NCI-H1105 treated with DMSO at 0.1 percent for 48 hours (cell line): ENCODE data around the gene CDC25B.

Experiments used
- DNase-seq: peaks from one replicate; lab custom pipeline; 2025; lab: John Stamatoyannopoulos, UW

CDC25B gene

DNA sequence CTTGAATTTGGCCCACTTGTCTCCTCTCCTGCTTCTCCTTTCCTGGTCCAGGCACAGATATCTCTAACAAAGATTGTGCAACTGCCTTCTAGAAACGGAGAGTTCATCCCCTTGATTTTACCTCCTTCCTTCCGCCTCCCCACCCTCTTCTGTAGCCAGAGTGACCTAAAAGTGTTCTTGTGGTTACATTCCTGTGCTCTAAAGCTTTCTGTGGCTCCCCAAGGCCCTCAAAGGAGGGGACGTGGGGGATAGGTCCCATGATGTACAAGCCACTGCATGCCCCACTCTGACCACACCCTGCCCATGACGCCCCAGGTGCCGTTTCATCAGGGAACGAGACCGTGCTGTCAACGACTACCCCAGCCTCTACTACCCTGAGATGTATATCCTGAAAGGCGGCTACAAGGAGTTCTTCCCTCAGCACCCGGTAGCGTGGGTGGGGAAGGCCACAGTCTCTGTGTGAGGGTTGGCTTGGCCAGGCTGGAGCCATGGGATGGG lies 8.2 kb downstream of the CDC25B start:
- DNase-seq, result no peak

GRCh38 chr20:3804781-3805180 lies 8.7 kb downstream of the CDC25B start:
- no peak for DNase-seq

DNA sequence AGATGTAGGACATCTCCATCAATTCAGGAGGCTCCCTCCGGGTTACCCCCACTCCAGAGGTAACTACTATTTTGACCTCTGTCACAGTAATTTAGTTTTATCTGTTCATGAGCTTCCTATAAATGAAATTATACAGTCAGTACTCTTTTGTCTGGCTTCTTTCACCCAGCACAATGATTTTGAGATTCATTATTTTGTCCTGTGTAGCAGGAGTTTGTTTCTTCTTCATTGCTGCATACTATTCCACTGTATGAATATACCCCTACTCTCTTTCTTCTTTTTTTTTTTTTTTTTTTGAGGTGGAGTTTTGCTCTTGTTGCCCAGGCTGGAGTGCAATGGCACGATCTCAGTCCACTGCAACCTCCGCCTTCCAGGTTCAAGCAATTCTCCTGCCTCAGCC lies 12.4 kb downstream of the CDC25B start:
- DNase-seq, result no peak

DNA sequence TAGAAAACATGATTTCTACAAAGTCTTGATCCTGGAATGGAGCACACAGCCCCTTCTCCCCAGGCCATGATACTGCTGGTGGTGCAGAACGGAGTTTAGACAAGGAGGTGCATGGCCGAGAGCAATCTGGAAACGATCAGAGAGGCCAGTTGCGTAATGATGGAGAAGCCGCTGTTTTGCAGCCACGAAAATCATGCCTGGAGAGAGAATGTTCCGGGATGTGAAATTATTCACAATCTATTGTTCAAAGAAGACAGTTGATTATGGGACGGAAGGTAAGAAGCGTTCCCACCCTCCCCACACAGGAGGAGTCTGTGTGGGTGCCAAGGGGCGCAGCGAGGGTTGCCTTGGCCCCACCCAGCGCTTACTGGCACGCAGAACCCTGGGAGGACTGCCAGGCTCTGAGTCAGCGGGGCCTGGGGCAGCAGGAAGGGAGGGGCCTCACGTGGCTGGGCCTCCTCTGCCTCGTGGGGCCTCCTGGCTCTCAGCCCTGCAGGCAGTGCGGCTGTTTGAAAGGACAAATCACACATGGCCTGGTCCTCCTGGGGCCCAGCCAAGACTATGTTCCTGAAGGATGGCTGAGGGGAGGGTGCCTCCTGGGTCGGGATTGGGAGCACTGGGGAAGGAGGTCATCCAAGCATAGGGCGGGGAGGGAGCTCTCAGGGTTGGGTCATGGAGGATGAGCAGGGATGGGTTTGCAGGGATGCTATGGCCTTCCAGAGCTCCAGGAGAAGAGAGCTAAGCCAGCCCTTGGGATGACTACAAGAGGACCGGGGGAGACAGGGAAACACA lies 15.6 kb downstream of the CDC25B start:
- peak; percentile 92 for DNase-seq

GRCh38 chr20:3812259-3812681 lies 16.2 kb downstream of the CDC25B start:
- DNase-seq, result no peak

- DNase-seq, result no peak
Observed at GRCh38 chr20:3812975-3813847, 17.1 kb downstream of the CDC25B start.

GRCh38 chr20:3813848-3814581 lies 17.9 kb downstream of the CDC25B start:
- no peak for DNase-seq

DNA sequence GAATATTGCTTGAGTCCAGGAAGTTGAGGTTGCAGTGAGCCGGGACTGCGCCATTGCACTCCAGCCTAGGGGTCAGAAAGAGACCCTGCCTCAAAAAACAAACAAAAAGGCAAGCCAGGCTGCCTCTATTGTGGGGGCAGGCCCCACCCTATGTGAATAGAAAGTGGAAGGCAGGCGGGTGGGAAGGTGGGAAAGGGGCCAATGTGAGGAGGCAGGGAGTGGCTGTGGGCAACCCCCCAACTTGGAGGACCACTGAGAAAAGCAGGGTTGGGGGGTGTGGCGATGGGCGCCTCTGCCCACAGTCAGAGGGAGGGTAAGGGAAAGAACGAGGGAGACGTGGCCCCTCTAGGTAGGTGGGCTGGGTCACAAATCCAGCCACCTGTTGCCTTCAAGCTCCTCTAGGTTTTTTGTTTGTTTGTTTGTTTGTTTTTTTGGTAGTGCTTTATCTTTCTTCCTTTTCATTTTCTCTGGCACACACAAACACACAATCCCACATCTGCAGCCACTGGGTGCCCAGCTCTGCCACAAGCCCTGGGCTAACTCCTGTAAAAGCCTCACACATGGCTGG lies 18.9 kb downstream of the CDC25B start:
- no peak for DNase-seq

- no peak for DNase-seq
Observed at GRCh38 chr20:3815703-3816315, 19.7 kb downstream of the CDC25B start.

- DNase-seq, result peak; percentile 37
Observed at GRCh38 chr20:3818155-3819151, 22.3 kb downstream of the CDC25B start.

- no peak for DNase-seq
Observed at GRCh38 chr20:3819411-3820047, 23.4 kb downstream of the CDC25B start.

DNA sequence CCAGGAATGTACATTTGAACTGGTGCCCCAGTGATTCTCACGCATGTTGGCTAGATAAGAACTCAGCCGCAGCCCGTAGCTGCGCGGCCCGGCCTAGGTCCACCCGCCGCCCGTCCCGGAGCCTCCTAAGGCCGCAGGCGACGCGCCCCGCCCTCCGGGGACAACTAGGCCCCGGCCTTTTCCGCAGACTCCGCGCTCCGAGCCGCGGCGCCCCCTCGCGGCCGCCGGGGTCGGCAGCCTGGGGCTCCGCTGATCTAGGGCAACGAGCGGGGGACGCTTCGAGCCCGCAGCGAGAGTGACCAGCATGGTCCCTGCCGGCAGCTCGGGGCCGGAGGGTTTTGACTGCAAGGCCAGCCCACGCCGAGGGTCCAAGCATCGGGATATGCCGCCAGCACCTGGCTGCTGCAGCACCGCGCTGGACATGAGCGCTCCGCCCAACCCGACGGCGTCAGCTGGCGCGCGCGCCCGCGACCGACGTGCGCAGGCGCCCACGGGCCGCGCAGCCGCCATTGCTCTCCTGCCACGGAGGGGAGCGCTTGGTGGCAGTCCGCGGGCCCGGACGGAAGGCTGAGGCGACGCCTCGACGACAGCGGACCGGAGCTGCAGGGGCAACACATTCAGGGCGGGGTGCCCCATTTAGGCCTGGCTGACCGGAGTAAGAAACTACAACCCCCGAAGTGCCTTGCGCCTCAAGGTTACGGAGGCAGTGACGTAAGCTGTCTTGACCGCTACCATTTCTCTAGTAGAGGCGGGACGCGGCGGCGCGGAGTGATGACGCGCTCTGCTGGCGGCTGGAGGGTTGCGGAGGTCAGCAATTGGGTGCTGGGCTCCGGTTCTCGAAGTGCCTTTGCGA lies 24.2 kb downstream of the CDC25B start, which contains the start of gene AP5S1:
TSS of gene AP5S1 (plus strand) at position 500 of the 853 bp plus-strand sequence. CDS start 1,571 bp downstream, outside the sequence.
- DNase-seq, result peak; percentile 95

GRCh38 chr20:3820901-3821727 lies 25.0 kb downstream of the CDC25B start:
- no peak for DNase-seq

DNA sequence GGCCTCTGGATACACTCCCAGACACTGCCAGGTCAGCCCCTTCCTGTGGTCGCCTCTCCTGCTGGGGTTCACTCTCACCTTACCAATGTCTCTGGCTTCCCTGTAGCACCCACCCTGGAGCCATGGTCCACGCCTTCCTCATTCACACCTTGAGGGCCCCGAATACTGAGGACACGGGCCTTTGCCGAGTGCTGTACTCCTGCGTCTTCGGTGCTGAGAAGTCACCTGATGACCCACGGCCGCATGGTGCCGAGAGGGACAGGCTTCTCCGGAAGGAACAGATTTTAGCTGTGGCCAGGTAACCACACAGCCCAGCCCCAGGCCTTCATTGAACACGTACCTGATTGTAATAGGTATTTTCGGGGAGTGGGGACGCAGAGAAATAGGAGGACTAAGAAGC lies 25.9 kb downstream of the CDC25B start:
- no peak for DNase-seq

GRCh38 chr20:3823881-3824280 lies 27.8 kb downstream of the CDC25B start:
- DNase-seq, result no peak

DNA sequence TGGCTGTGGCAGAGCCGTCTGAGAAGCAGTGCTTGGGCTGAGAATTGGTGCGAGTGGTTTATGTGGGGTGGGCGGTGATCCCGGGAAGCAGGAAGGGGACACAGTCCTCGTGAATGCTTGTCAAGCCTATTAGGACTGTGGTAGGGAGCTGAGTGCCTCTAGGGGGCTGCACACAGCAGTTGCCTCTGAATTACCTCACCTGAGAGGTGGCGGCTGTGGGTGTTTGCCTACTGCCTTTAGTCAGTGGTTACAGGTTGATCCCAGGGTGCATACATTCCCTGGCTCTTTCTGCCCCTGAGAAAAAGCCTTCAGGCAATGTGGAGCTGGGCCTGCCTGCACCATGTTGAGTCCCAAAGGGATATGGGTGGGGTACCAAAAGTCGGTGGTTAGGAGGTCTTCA lies 29.4 kb downstream of the CDC25B start:
- DNase-seq, result no peak

DNA sequence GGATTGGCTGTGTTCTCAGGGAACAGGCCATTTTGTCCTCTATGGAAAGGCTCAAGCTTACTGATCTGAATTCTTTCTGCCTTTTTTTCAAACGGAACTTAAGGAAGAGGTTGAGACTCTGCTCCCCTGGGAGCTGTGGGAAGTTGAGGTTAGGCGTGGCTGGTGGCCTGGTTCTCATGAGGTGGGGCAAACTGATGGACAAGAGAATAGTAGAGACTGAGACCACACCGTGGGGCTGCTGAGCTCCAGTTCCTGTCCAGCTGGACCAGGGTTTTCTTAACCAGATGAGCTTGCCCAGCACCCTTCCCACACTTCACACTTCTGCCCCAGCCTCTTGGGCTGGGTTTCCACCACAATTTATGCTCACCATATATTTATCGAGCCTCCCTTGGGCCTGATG lies 30.3 kb downstream of the CDC25B start:
- no peak for DNase-seq

GRCh38 chr20:3828798-3829197 lies 32.7 kb downstream of the CDC25B start:
- no peak for DNase-seq
